Karpas-422 (cell line): ENCODE results near the gene ATP8A2. TPM values are rescaled to one million over a fixed set of nuclear protein-coding genes. Genes with fewer than 3 reads are reported as not detected.

Source experiments
- DNase-seq: peaks from one replicate; pipeline ENCODE4 v3.0.0-alpha.2; 2015
- H2AFZ ChIP-seq: fragments of 200-600 bp; sonication (generic); 2 replicates; pipeline ENCODE4 v1.6.1; 2014; ENCODE audit warnings: antibody characterized with exemption, low read length, mixed read lengths
- H3K27ac ChIP-seq: fragments of 200-600 bp; sonication (generic); 2 replicates; pipeline ENCODE4 v1.5.1; 2014; ENCODE audit warnings: mild to moderate bottlenecking, low read length, moderate library complexity
- H3K27me3 ChIP-seq: fragments of 200-600 bp; sonication (generic); 2 replicates; pipeline ENCODE4 v1.6.1; 2014; ENCODE audit warnings: low read length, mixed read lengths
- H3K36me3 ChIP-seq: fragments of 200-600 bp; sonication (generic); 2 replicates; pipeline ENCODE4 v1.6.1; 2014; ENCODE audit warnings: low read length, mixed read lengths; ENCODE audit not compliant: insufficient read depth
- H3K4me1 ChIP-seq: fragments of 200-600 bp; sonication (generic); 2 replicates; pipeline ENCODE4 v1.6.1; 2014; ENCODE audit warnings: mild to moderate bottlenecking, low read length, mixed read lengths
- H3K4me2 ChIP-seq: fragments of 200-600 bp; sonication (generic); 2 replicates; pipeline ENCODE4 v1.6.1; 2014; ENCODE audit warnings: low read length, low read depth, mild to moderate bottlenecking; ENCODE audit not compliant: poor library complexity, severe bottlenecking
- H3K4me3 ChIP-seq: fragments of 200-600 bp; sonication (generic); 2 replicates; pipeline ENCODE4 v1.5.1; 2014; ENCODE audit warnings: mild to moderate bottlenecking, antibody characterized with exemption, low read length, mixed read lengths
- H3K79me2 ChIP-seq: fragments of 200-600 bp; sonication (generic); 2 replicates; pipeline ENCODE4 v1.6.1; 2014; ENCODE audit warnings: mild to moderate bottlenecking, low read length, mixed read lengths
- H3K9ac ChIP-seq: fragments of 200-600 bp; sonication (generic); 2 replicates; pipeline ENCODE4 v1.6.0; 2014; ENCODE audit warnings: low read length
- H3K9me2 ChIP-seq: fragments of 200-600 bp; sonication (generic), shearing (Covaris generic); replicated peaks from 2 replicates; pipeline ENCODE4 v1.6.0; 2014; ENCODE audit warnings: mild to moderate bottlenecking, low read length, moderate library complexity; ENCODE audit not compliant: insufficient read depth
- H3K9me3 ChIP-seq: fragments of 300-700, 200-600 bp; sonication (generic); 2 replicates; pipeline ENCODE4 v1.6.1; 2014; ENCODE audit warnings: low read length, mixed read lengths
- H4K20me1 ChIP-seq: fragments of 200-600 bp; sonication (generic); 2 replicates; pipeline ENCODE4 v1.6.1; 2014; ENCODE audit warnings: mild to moderate bottlenecking, antibody characterized with exemption, low read length, low read depth; ENCODE audit not compliant: insufficient read depth
- total RNA-seq: library from RNA; depleted of rRNA; stranded (reverse); fragments of >200 nt; shearing (Covaris generic); gene quantifications from 2 replicates; pipeline ENCODE4 v1.2.3, GENCODE V29; 2014; ENCODE audit warnings: low replicate concordance

ATP8A2 gene
- total RNA-seq, 1 experiment from 2014 or later: not detected

- Histone ChIP-seq H3K4me3 (no peak overlapping the region), H3K79me2 (no peaks in the 10 kb centered on the region), H3K9ac (no peak overlapping the region), H3K4me2 (no peak overlapping the region), H4K20me1 (no peaks in the 10 kb centered on the region), H3K4me1 (no peaks in the 10 kb centered on the region), H2AFZ (no peak overlapping the region), H3K9me2 (no peaks in the 10 kb centered on the region), H3K9me3 (no peaks in the 10 kb centered on the region), H3K27me3 (no peaks in the 10 kb centered on the region), H3K36me3 (no peaks in the 10 kb centered on the region), H3K27ac (no peak overlapping the region)
- no peak for DNase-seq
These were observed 22.8 kb downstream of the ATP8A2 start for GRCh38 chr13:25394402-25395060.

- Histone ChIP-seq H3K27ac (no peak overlapping the region), H3K9me2 (no peaks in the 10 kb centered on the region), H4K20me1 (no peaks in the 10 kb centered on the region), H3K9me3 (no peaks in the 10 kb centered on the region), H3K9ac (no peak overlapping the region), H3K36me3 (no peaks in the 10 kb centered on the region), H3K79me2 (no peaks in the 10 kb centered on the region), H3K4me1 (no peaks in the 10 kb centered on the region), H3K4me2 (no peak overlapping the region), H3K27me3 (no peaks in the 10 kb centered on the region), H3K4me3 (no peak overlapping the region), H2AFZ (no peak overlapping the region)
- DNase-seq: no peak
These were observed 26.0 kb downstream of the ATP8A2 start for GRCh38 chr13:25397763-25398162.

GRCh38 chr13:25400925-25401324 lies 29.2 kb downstream of the ATP8A2 start:
- Histone ChIP-seq H3K36me3 (no peaks in the 10 kb centered on the region), H3K4me1 (no peaks in the 10 kb centered on the region), H2AFZ (no peak overlapping the region), H3K27me3 (no peaks in the 10 kb centered on the region), H3K4me2 (no peak overlapping the region), H3K9ac (no peak overlapping the region), H3K9me3 (no peaks in the 10 kb centered on the region), H3K27ac (no peak overlapping the region), H4K20me1 (no peaks in the 10 kb centered on the region), H3K79me2 (no peaks in the 10 kb centered on the region), H3K9me2 (no peaks in the 10 kb centered on the region), H3K4me3 (no peak overlapping the region)
- DNase-seq: no peak

- no peaks in the 10 kb centered on the region for H3K4me1 ChIP-seq
- no peak overlapping the region for H3K27ac ChIP-seq
- H3K36me3 ChIP-seq: no peaks in the 10 kb centered on the region
- H3K9me3 ChIP-seq: no peaks in the 10 kb centered on the region
- H3K9me2 ChIP-seq: no peaks in the 10 kb centered on the region
- H3K79me2 ChIP-seq: no peaks in the 10 kb centered on the region
- no peak overlapping the region for H3K4me3 ChIP-seq
- H4K20me1 ChIP-seq: no peaks in the 10 kb centered on the region
- H3K9ac ChIP-seq: no peak overlapping the region
- no peaks in the 10 kb centered on the region for H3K27me3 ChIP-seq
- no peak for DNase-seq
- H3K4me2 ChIP-seq: no peak overlapping the region
- H2AFZ ChIP-seq: no peak overlapping the region
These were observed 30.2 kb downstream of the ATP8A2 start for GRCh38 chr13:25401958-25402357.

GRCh38 chr13:25406377-25406776 lies 34.6 kb downstream of the ATP8A2 start:
- H3K36me3 ChIP-seq: no peaks in the 10 kb centered on the region
- no peaks in the 10 kb centered on the region for H3K79me2 ChIP-seq
- no peak overlapping the region for H3K4me3 ChIP-seq
- peaks cover 7% of the 10 kb centered on the region; the same call in 1 of the 2 replicates for H3K27me3 ChIP-seq
- no peaks in the 10 kb centered on the region for H3K4me1 ChIP-seq
- no peak overlapping the region for H3K9ac ChIP-seq
- H3K4me2 ChIP-seq: no peak overlapping the region
- H3K9me3 ChIP-seq: peaks cover 5% of the 10 kb centered on the region; the same call in 1 of the 2 replicates
- H3K9me2 ChIP-seq: no peaks in the 10 kb centered on the region
- no peak overlapping the region for H3K27ac ChIP-seq
- H2AFZ ChIP-seq: no peak overlapping the region
- DNase-seq: peak; percentile 45
- no peaks in the 10 kb centered on the region for H4K20me1 ChIP-seq

GRCh38 chr13:25409938-25410337 lies 38.2 kb downstream of the ATP8A2 start:
- Histone ChIP-seq H3K4me3 (no peak overlapping the region), H4K20me1 (no peaks in the 10 kb centered on the region), H3K36me3 (no peaks in the 10 kb centered on the region), H3K4me2 (no peak overlapping the region), H3K9me2 (no peaks in the 10 kb centered on the region), H3K27me3 (peaks cover 7% of the 10 kb centered on the region; the same call in 1 of the 2 replicates), H3K9me3 (peaks cover 5% of the 10 kb centered on the region; the same call in 1 of the 2 replicates), H3K9ac (no peak overlapping the region), H2AFZ (no peak overlapping the region), H3K27ac (no peak overlapping the region), H3K4me1 (no peaks in the 10 kb centered on the region), H3K79me2 (no peaks in the 10 kb centered on the region)
- no peak for DNase-seq

GRCh38 chr13:25415241-25415640 lies 43.5 kb downstream of the ATP8A2 start:
- Histone ChIP-seq H3K4me1 (no peaks in the 10 kb centered on the region), H3K9ac (no peak overlapping the region), H3K36me3 (no peaks in the 10 kb centered on the region), H3K4me3 (no peak overlapping the region), H3K79me2 (no peaks in the 10 kb centered on the region), H3K9me3 (peaks cover 5% of the 10 kb centered on the region; the same call in 1 of the 2 replicates), H3K27ac (no peak overlapping the region), H3K9me2 (no peaks in the 10 kb centered on the region), H3K4me2 (no peak overlapping the region), H4K20me1 (no peaks in the 10 kb centered on the region), H2AFZ (no peak overlapping the region), H3K27me3 (no peaks in the 10 kb centered on the region)
- no peak for DNase-seq

GRCh38 chr13:25417535-25417934 lies 45.8 kb downstream of the ATP8A2 start:
- no peaks in the 10 kb centered on the region for H3K9me3 ChIP-seq
- H3K79me2 ChIP-seq: no peaks in the 10 kb centered on the region
- H4K20me1 ChIP-seq: no peaks in the 10 kb centered on the region
- no peak overlapping the region for H3K4me3 ChIP-seq
- H3K9ac ChIP-seq: no peak overlapping the region
- no peak overlapping the region for H3K4me2 ChIP-seq
- H3K9me2 ChIP-seq: no peaks in the 10 kb centered on the region
- no peak overlapping the region for H2AFZ ChIP-seq
- no peaks in the 10 kb centered on the region for H3K4me1 ChIP-seq
- DNase-seq: no peak
- H3K36me3 ChIP-seq: no peaks in the 10 kb centered on the region
- H3K27ac ChIP-seq: no peak overlapping the region
- H3K27me3 ChIP-seq: no peaks in the 10 kb centered on the region
